IPS-15b (cell line): ENCODE data around the gene GAK.
A peak's percentile ranks its signal among the peaks of the same experiment; 100 is the strongest.
"Not testable (repeated sequence)": the region's sequence is repeated elsewhere in the genome, so short reads cannot be mapped to it uniquely, and the experiment has no call there.

Experiments
- H3K27me3 ChIP-seq: one replicate; pipeline ENCODE4 v1.6.1; 2013; ENCODE audit warnings: low read length; ENCODE audit not compliant: control insufficient read depth, insufficient read depth
- H3K36me3 ChIP-seq: one replicate; pipeline ENCODE4 v1.6.1; 2013; ENCODE audit warnings: low read length; ENCODE audit not compliant: control insufficient read depth, insufficient read depth
- H3K4me1 ChIP-seq: one replicate; pipeline ENCODE4 v1.6.1; 2013; ENCODE audit warnings: mild to moderate bottlenecking, low read length; ENCODE audit not compliant: control insufficient read depth, insufficient read depth
- H3K4me3 ChIP-seq: one replicate; pipeline ENCODE4 v1.5.1; 2013; ENCODE audit warnings: low read depth, low read length
- H3K9ac ChIP-seq: one replicate; pipeline ENCODE4 v1.6.1; 2013; ENCODE audit warnings: low read depth, mild to moderate bottlenecking, low read length
- H3K9me3 ChIP-seq: one replicate; pipeline ENCODE4 v1.6.1; 2013; ENCODE audit warnings: mild to moderate bottlenecking, low read length; ENCODE audit not compliant: control insufficient read depth, insufficient read depth

Gene GAK

GRCh38 chr4:931960-932712 is at the start of gene GAK, which contains the start of gene TMEM175:
Gene GAK, minus strand, starts transcription at chr4:932316. Its CDS starts 129 bp downstream, at chr4:932187.
Gene TMEM175, plus strand, starts transcription at chr4:932460. Its CDS starts 15,280 bp downstream, at chr4:947740.
- Histone ChIP-seq H3K9me3 (no peaks in the 10 kb centered on the region), H3K4me3 (peak within 1 kb of the TSS; percentile 98), H3K9ac (peak within 1 kb of the TSS; percentile 96), H3K27me3 (no peaks in the 10 kb centered on the region), H3K36me3 (no peaks in the 10 kb centered on the region), H3K4me1 (peaks cover 6% of the 10 kb centered on the region)

DNA sequence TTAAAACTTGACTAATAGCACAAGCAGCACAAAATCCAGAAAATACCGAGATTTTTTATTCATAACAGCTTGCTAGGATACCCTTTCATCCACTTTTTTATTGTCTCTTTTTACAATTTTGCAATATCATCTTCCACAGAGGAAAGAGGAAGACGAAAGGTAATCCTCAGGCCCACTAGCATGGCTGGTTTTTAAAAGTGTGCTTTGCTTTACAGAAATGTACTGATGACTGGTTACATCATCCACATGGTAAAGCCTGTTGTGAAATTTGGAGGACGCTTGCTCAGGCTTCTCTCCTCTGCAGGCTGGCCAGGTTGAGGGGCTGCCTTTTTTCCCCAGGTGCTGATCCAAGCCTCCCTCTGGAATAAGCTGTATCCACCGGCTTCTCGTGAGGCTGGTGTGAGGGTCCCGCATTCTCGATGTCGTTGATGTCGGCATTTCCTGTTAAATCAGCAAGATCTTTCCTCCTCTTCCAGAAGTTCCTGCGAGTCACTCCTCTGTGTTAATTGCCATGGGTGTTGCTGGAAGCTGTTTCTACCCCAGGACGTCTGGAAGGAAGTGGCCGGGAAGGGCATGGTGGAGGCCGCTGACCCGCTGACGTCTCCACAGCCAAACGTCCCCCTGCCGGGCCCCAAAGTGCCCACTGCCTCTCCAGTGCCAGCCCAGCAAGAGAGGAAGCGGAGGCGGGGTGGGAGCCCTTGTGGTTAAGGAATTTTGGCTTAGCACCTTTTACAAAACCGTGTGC is 47.0 kb upstream of the GAK start:
- Histone ChIP-seq H3K4me1 (no peaks in the 10 kb centered on the region), H3K9me3 (no peaks in the 10 kb centered on the region), H3K27me3 (peaks cover 4% of the 10 kb centered on the region), H3K4me3 (no peak overlapping the region), H3K36me3 (no peaks in the 10 kb centered on the region), H3K9ac (no peak overlapping the region)

DNA sequence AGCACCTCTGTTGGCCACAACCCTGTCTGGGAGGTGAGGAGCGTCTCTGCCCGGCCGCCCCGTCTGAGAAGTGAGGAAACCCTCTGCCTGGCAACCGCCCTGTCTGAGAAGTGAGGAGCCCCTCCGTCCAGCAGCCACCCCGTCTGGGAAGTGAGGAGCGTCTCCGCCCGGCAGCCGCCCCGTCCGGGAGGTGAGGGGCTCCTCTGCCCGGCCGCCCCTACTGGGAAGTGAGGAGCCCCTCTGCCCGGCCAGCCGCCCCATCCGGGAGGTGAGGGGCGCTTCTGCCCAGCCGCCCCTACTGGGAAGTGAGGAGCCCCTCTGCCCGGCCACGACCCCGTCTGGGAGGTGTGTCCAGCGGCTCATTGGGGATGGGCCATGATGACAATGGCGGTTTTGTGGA is 43.9 kb upstream of the GAK start:
- not testable (repeated sequence) for H3K36me3 ChIP-seq, H3K27me3 ChIP-seq, H3K4me1 ChIP-seq, H3K9ac ChIP-seq, H3K4me3 ChIP-seq, H3K9me3 ChIP-seq

- Histone ChIP-seq H3K9ac (no peak overlapping the region), H3K4me3 (no peak overlapping the region), H3K27me3 (peaks cover 8% of the 10 kb centered on the region), H3K36me3 (peaks cover 3% of the 10 kb centered on the region), H3K9me3 (no peaks in the 10 kb centered on the region), H3K4me1 (no peaks in the 10 kb centered on the region)
These were observed 42.6 kb upstream of the GAK start for GRCh38 chr4:974668-975067.

DNA sequence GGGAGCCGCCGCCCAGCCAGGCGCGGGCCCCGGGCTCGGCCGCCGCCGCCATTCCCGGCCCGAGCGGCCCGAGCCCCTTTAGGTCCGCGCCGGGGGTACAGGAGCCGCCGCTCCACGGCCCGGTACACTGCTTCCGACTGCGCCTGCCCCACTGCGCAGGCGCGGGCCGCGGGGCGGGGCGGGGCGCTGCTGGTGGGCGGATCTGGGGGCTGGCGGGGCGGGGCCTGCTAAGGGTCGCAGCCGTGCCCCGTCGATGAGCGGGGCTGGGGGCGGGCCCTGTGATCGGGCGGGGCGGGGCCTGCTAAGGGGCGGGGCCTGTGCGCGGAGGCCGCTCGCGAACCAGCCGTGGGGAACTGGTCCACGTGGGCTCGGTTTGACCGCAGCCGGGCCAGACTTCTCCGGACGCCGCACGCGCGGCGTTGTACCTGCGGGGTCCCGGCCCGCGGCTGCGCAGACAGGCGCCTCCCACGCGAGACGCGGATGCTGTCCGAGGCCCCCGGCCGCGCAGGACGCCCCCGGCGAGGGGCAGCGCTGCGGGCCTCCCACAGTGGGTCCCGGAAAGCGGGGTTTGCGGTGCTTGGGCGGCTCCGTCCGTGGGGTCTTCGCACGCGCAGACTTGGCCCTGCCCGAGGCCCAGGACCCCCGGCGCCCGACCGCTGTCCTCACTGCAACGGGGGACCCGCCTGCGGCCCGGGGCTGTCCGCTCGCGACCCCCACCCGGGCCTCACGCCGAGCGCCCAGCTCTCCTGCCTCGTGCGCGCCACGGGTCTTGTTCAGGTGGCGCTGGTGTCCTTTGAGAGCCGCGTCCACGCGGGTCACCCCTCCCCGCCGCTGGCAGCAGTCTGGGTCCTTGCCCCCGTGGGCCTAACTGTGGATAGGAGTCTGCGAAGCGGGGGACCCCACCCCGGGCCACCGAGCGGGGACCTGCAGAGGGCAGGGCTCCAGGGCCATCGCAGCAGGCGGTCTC is 41.6 kb upstream of the GAK start, which contains the start of gene DGKQ:
TSS of gene DGKQ (minus strand) at position 139 of the 967 bp plus-strand sequence. CDS start at position 52, 87 bp downstream.
- Histone ChIP-seq H3K9ac (no peak within 1 kb of the TSS), H3K4me3 (peak within 1 kb of the TSS; percentile 61), H3K4me1 (no peaks in the 10 kb centered on the region), H3K27me3 (peaks cover 8% of the 10 kb centered on the region), H3K9me3 (no peaks in the 10 kb centered on the region), H3K36me3 (peaks cover 3% of the 10 kb centered on the region)

GRCh38 chr4:972651-973424 is 40.7 kb upstream of the GAK start:
- no peaks in the 10 kb centered on the region for H3K4me1 ChIP-seq
- H3K36me3 ChIP-seq, result peaks cover 3% of the 10 kb centered on the region
- no peaks in the 10 kb centered on the region for H3K9me3 ChIP-seq
- peak overlapping the region; percentile 61 for H3K4me3 ChIP-seq
- H3K9ac ChIP-seq, result no peak overlapping the region
- H3K27me3 ChIP-seq, result peaks cover 8% of the 10 kb centered on the region

DNA sequence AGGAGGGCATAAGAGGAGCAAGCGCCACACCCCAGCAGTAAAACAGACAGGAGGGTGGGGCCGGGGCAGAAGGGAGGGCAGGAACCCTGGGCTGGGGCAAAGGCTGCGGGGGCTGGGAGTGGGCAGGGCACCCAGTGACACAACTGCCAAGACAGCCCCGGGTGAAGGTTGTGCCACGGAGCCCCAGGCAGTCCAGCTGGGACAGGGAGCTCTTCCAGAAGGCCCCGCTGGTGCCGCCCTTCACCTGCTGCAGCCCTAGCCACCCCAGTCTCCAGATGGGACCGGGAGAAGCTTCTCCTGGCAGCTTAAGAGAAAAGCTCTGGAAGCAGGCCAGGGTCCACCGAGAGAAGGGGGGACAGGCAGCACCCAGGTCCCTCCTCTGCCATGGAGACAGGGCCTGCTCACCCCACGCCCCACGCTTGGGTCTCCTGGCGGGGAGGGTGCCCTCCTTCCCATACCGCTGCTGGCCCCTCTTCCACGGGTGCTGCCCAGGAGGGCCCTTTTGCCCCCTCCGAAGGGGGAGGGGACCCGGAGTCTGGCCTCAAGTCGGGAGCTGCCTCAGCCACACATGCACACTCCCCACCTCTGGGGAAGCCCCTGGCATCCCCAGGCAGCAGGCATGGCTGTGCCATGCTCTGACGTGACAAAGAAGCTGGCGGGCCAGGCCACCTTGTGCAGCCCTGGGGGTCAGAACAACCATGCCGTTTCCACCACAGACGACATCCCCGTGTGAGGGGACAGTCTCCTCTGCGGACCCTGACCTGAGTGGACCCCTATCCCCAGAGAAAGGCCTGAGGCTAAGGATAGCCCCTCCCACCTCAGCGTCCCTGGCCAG is 39.8 kb upstream of the GAK start:
- Histone ChIP-seq H3K9me3 (no peaks in the 10 kb centered on the region), H3K27me3 (peaks cover 8% of the 10 kb centered on the region), H3K36me3 (peaks cover 3% of the 10 kb centered on the region), H3K9ac (no peak overlapping the region), H3K4me3 (peak overlapping the region; percentile 61), H3K4me1 (no peaks in the 10 kb centered on the region)

DNA sequence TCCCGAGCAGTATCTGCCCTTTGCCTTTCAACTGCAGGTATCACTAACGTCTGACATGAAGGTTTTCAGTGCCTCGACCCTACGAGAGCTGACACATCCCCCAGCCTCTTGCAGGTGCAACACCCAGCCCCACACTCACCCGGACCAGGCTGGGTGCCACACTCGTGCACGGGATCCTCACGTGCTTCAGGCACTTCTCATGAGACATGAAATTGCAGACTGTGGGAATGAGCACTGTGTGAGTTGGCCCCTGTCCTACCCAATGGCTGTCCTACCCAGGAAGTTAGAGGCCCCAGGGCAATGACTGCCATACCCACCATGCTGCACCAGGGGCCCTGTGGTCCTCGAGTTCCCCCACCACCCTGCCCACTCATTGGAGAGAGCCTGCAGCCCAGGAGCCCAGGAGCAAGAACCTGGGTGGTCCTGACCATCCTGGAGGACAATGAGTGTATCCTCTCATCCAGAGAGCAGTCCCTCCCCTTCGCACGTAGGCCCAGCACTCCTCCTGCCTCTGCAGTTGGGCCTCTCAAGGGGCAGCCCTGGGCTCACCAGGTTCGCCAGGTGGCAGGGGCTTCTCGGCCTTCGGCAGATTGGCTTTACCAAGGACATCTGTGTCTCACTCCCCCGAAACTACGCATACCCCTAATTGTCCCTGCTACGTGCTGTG is 38.9 kb upstream of the GAK start:
- peaks cover 8% of the 10 kb centered on the region for H3K27me3 ChIP-seq
- no peak overlapping the region for H3K9ac ChIP-seq
- peaks cover 7% of the 10 kb centered on the region for H3K36me3 ChIP-seq

GRCh38 chr4:970046-970745 is 38.1 kb upstream of the GAK start:
- H3K36me3 ChIP-seq, result peaks cover 12% of the 10 kb centered on the region
- no peaks in the 10 kb centered on the region for H3K4me1 ChIP-seq
- H3K9ac ChIP-seq, result no peak overlapping the region
- peaks cover 8% of the 10 kb centered on the region for H3K27me3 ChIP-seq
- no peaks in the 10 kb centered on the region for H3K9me3 ChIP-seq
- H3K4me3 ChIP-seq, result no peak overlapping the region

More for the DNA sequence above, 38.9 kb upstream of the GAK start:
- no peaks in the 10 kb centered on the region for H3K4me1 ChIP-seq
- no peaks in the 10 kb centered on the region for H3K9me3 ChIP-seq
- H3K4me3 ChIP-seq, result no peak overlapping the region
